Fibroblast of skin of right quadriceps (primary cell): ENCODE data around the gene PPM1K.

Source experiments
- DNase-seq: peaks from one replicate; pipeline ENCODE4 v3.0.0-alpha.2; 2013

Gene PPM1K

DNA sequence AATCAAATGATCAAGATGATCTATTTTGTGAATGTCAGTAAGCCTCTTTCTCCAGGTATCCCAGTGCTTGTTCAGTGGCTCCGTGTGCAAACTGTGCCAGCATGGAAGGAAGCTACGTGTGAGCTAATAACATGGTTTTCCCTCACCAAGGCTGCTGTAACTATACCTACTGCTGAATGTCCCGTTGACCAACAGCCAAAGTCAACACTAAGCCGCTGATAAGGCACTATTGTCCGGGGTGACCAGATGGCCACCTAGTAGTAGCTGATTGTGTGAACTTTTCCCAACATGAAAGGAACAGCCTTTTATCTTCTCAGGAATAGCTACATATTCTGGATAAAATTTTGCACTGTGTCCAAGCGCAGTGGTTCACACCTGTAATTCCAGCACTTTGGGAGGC, 68.0 kb downstream of the PPM1K start:
- DNase-seq, result no peak

DNA sequence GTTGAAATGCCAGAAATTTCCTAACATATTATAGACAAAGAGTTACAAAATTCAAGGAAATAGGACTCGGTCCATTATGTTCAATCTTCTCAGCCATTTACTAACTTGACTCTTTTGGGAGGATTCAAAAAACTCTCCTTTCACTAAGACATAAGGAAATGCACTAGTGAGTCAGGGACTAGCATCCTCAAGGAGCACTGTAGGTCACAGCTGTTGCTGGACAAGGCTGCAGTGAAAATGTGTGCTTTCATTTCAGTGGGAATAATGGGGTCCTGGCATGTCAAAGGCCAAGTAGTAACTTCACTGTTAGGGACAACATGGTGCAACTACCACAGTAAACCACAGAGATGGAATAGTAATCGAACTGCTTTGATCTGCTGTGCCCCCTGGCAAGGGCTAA, 69.0 kb downstream of the PPM1K start:
- DNase-seq, result no peak

DNA sequence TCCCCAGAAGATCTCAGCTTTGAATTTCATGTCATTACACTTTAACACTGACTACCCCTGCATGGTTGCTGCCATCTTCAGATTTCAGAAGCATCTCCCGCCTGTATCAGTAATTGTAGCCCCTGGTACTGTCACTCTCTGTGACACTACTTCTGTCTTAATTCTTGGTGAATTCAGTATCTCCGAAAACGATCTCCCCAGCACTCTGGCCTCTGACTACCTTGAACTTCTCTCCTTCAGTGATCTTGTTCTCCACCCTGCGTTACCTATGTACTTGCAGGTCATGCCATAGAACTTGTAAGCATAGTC, 72.2 kb downstream of the PPM1K start:
- no peak for DNase-seq

DNA sequence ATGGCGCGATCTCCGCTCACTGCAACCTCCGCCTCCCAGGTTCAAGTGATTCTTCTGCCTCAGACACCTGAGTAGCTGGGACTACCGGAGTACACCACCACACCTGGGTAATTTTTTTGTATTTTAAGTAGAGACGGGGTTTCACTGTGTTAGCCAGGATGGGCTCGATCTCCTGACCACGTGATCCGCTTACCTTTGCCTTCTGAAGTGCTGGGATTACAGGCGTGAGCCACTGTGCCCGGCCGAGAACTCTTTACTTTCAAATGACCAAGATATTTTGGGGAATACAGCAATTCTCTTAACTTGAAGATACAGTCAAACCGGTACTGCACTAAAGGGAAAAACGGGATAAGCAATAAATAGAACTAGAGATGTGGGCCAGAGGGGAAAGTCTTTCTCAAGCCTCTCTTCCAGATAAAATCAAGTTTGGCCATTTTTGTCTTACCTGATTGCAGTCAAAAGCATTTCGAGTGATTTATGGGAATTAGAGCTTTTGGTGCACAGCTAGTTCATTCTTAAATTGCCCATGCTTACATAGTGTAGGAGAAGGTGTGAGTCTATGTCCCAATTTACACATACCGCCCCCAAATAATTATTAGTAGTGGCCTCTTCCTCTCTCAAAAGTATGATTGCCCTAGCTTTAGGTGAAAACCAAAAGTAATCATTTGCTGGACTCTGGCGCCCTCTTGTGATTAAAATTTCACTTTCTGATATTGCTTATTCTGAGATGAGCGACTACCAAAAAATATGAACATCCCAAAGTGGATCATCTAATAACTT, 72.7 kb downstream of the PPM1K start:
- DNase-seq, result peak; percentile 43

DNA sequence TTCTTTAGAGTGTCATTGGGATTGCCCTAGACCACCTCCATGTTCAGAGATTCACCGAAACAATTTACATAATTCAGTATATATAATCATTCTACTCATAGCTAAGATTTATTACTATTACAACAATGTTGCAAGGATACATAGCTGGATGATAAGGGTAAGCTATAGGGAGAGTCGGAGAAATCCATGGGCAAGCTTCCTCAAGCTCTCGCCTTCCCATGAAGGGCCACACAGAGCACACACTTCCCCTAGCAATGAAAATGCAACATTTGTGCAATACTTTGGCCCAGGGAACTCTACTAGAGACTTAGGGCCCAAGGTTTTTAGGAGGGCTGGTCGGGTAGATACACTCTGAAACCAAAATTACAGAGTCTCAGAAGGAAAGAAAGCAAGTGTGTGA, 76.2 kb downstream of the PPM1K start:
- no peak for DNase-seq
